Psoas muscle (tissue), 8 donors: Measurements from ENCODE around the gene EPHB6. TPM values are rescaled to one million over a fixed set of nuclear protein-coding genes. Genes with fewer than 3 reads are reported as not detected.

Experiments
- ATAC-seq, 4 donors: fragments of 200-7000 bp; cut with Tn5 transposase; one replicate each; pipeline ENCODE4 v1.9.1; 2020; ENCODE audit warnings: moderate library complexity in 3 of 4, mild to moderate bottlenecking in 2 of 4
- DNase-seq, 2 donors: peaks; one replicate each; pipeline ENCODE4 v3.0.0-alpha.2; 2020
- H3K27ac ChIP-seq: fragments of 200-600 bp; one replicate; pipeline ENCODE4 v1.8.0; 2022
- H3K27me3 ChIP-seq, 3 donors: fragments of 200-600 bp in 1 of 3; one replicate each; pipeline versions ENCODE4 v1.6.1 to v1.8.0; 2013 to 2022; ENCODE audit warnings: low read length in 2 of 3, mild to moderate bottlenecking in 2 of 3, moderate library complexity in 1 of 3; ENCODE audit not compliant: insufficient read depth in 3 of 3
- H3K36me3 ChIP-seq, 2 donors: fragments of 200-600 bp in 1 of 2; one replicate each; pipeline versions ENCODE4 v1.6.1 to v1.8.0; 2013 to 2022; ENCODE audit warnings: low read depth in 1 of 2, mild to moderate bottlenecking in 1 of 2, moderate library complexity in 1 of 2; ENCODE audit not compliant: insufficient read depth in 1 of 2
- H3K4me1 ChIP-seq: fragments of 200-600 bp; one replicate; pipeline ENCODE4 v1.8.0; 2022
- H3K4me3 ChIP-seq: fragments of 200-600 bp; one replicate; pipeline ENCODE4 v1.8.0; 2022; ENCODE audit warnings: mild to moderate bottlenecking
- H3K9me3 ChIP-seq: fragments of 200-600 bp; one replicate; pipeline ENCODE4 v1.8.0; 2022
- WGBS, 3 donors: extraction: QIAGEN DNeasy Blood & Tissue Kit; methylation state at CpG; one replicate each; pipeline versions ENCODE4 v1.1.6 to v1.1.7; 2013; 5-methylcytosine and 5-hydroxymethylcytosine counted together
- intact Hi-C, 2 donors: fragments of 100-400 bp; cut with DNase I; formaldehyde crosslinking; loops; one replicate each; pipeline versions ENCODE4 v1.11.0 to v1.14.2; 2022
- polyA plus RNA-seq, 3 donors: library from polyadenylated mRNA; stranded (reverse); fragments of 200-250 nt; gene quantifications; one replicate each; pipeline ENCODE4 v1.2.3, GENCODE V29; 2013
- total RNA-seq, 4 donors: library from RNA; stranded (reverse); fragmentation: NEBNext Ultra II Directional in 2 of 4; extraction: Animal tissue kit (Norgen Biotek cat#: 25700) in 2 of 4; gene quantifications; one replicate each; pipeline versions ENCODE4 v1.2.1 to v1.2.4, GENCODE V29; 2021 to 2023
- TF ChIP-seq, protein P1 (sequence below): fragments of 200-600 bp; IDR thresholded peaks from one replicate; pipeline ENCODE4 v1.8.0; 2022; ENCODE audit warnings: antibody characterized with exemption
- donor health status: healthy with polysubstance abuse.
- donor health status: DM: no; HTN: no; CAD: no; lungs with moderate emphysema.
- donor health status: Bipolar disorder and iron deficiency.
- donor health status: healthy.
- donor health status: DM: yes; HTN: yes; CAD: no.
- donor health status: DM: no; HTN: no; CAD: no.
- donor health status: DM: no; HTN: no; CAD: no.
- donor health status: DM: yes; HTN: yes; CAD: no.

EPHB6 gene
- total and polyA plus RNA-seq, 7 donors = 0.57 to 5.7 (median 2.9) TPM

DNA sequence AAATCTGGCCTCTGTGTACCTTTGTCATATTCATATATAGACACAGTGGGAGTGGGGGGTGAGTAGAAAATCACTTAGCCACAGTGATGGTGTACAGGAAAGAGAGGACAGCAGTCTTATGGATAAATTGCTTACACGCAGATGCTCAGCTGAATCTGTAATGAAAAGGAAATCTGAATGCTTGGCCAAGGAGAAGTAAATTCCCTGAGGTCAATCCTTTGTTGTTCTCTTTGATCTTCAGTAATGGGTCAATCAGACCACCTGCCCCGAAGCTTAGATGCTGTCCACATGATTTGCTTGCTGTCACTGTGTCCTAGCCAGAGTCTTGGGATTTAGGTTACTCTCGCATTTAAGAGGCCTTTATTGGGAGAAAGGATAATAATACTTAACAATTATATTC is 18.4 kb upstream of the EPHB6 start:
- ATAC-seq (no peak), DNase-seq (no peak)
- intact Hi-C loops = no loop called here
- H3K4me3 ChIP-seq = no peak overlapping the region
- no peaks in the 10 kb centered on the region for H3K4me1 ChIP-seq
- 62 to 68% (median 65%) methylated on average over 3 of the region's 3 CpGs for WGBS, 3 donors
- H3K36me3 ChIP-seq = no peaks in the 10 kb centered on the region
- no peaks in the 10 kb centered on the region for H3K9me3 ChIP-seq
- H3K27ac ChIP-seq = no peak overlapping the region
- no peaks in the 10 kb centered on the region for H3K27me3 ChIP-seq
- TF ChIP-seq, protein P1, sequence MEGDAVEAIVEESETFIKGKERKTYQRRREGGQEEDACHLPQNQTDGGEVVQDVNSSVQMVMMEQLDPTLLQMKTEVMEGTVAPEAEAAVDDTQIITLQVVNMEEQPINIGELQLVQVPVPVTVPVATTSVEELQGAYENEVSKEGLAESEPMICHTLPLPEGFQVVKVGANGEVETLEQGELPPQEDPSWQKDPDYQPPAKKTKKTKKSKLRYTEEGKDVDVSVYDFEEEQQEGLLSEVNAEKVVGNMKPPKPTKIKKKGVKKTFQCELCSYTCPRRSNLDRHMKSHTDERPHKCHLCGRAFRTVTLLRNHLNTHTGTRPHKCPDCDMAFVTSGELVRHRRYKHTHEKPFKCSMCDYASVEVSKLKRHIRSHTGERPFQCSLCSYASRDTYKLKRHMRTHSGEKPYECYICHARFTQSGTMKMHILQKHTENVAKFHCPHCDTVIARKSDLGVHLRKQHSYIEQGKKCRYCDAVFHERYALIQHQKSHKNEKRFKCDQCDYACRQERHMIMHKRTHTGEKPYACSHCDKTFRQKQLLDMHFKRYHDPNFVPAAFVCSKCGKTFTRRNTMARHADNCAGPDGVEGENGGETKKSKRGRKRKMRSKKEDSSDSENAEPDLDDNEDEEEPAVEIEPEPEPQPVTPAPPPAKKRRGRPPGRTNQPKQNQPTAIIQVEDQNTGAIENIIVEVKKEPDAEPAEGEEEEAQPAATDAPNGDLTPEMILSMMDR = no peak

DNA sequence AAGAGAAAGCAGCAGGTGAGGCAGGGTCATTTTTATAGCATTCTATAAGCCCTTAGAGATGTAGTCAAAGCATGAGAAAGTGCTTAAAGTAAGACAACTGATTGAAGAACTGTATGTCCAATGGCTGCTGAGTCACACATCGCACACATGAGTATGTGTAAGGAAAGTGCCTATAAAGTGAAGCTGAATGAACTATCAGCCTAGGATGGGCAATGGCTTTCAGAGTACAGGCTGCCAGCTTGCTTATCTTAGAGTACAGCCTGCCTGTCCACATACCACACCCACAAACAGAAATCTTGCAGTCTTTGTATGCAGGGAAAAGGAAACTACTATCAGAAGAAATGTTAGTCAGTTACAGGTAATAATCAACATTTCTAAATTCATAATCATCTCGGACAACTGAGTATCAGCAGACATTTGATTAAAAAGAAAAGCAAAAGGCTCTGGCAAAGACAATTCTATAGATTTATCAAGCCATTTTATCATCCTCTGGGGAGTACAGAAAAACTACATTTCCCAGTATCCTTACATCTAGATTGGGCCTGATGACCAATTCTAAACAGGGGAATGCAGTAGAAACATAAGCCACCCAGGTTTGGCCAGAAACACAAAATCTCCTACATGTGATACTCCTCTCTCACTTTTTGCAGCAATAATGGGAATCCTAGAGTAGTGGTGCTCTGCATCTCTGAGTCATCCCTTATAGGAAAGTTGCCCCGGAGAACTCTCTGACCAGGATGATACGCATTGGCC is 16.2 kb upstream of the EPHB6 start:
- no peaks in the 10 kb centered on the region for H3K4me1 ChIP-seq
- ATAC-seq = no peak

GRCh38 chr7:142842251-142842766 is 12.6 kb upstream of the EPHB6 start:
- DNase-seq (no peak), ATAC-seq (no peak)
- no peaks in the 10 kb centered on the region for H3K36me3 ChIP-seq
- no peaks in the 10 kb centered on the region for H3K9me3 ChIP-seq
- H3K4me3 ChIP-seq = no peak overlapping the region
- H3K27ac ChIP-seq = no peak overlapping the region
- intact Hi-C loops = no loop called here
- no peaks in the 10 kb centered on the region for H3K27me3 ChIP-seq
- TF ChIP-seq, protein P1 = no peak
- H3K4me1 ChIP-seq = no peaks in the 10 kb centered on the region
- 84 to 93% (median 90%) methylated on average over 1 of the region's 1 CpG for WGBS, 3 donors

More for the DNA sequence above, 16.2 kb upstream of the EPHB6 start:
- intact Hi-C loops = no loop called here
- 71 to 72% (median 72%) methylated on average over 4 of the region's 4 CpGs for WGBS, 3 donors
- Histone ChIP-seq H3K4me3 (no peak overlapping the region), H3K27ac (no peak overlapping the region), H3K36me3 (no peaks in the 10 kb centered on the region), H3K9me3 (no peaks in the 10 kb centered on the region), H3K27me3 (no peaks in the 10 kb centered on the region)
- DNase-seq = no peak
- TF ChIP-seq, protein P1 = no peak

- H3K27ac ChIP-seq = no peak overlapping the region
- ATAC-seq = no peak
- peaks cover 0 to 3% (median 0%) of the 10 kb centered on the region in 3 donors for H3K27me3 ChIP-seq
- 72 to 80% (median 73%) methylated on average over 2 of the region's 2 CpGs for WGBS, 3 donors
- no peaks in the 10 kb centered on the region for H3K36me3 ChIP-seq
- no peaks in the 10 kb centered on the region for H3K9me3 ChIP-seq
- no peak overlapping the region for H3K4me3 ChIP-seq
- intact Hi-C loops = no loop called here
- TF ChIP-seq, protein P1 = no peak
- DNase-seq = no peak
- H3K4me1 ChIP-seq = no peaks in the 10 kb centered on the region
Observed at GRCh38 chr7:142847353-142847752, 7.5 kb upstream of the EPHB6 start.
